Measurements from ENCODE around the gene RACK1.
A peak's percentile ranks its signal among the peaks of the same experiment; 100 is the strongest.
"Not testable (repeated sequence)": the region's sequence is repeated elsewhere in the genome, so short reads cannot be mapped to it uniquely, and the experiment has no call there.

RACK1 gene

GRCh38 chr5:181243564-181244343, at the start of gene RACK1:
Gene RACK1 (minus strand): TSS chr5:181243906. CDS start chr5:181243800, 106 bp downstream.
- DNase-seq: peak; percentile 83

- not testable (repeated sequence) for DNase-seq
Observed at GRCh38 chr5:181287331-181287730, 43.6 kb upstream of the RACK1 start.

GRCh38 chr5:181285962-181286705, 42.4 kb upstream of the RACK1 start:
- not testable (repeated sequence) for DNase-seq

- not testable (repeated sequence) for DNase-seq
Observed at GRCh38 chr5:181283841-181284755, 40.4 kb upstream of the RACK1 start.

GRCh38 chr5:181283347-181283746, 39.6 kb upstream of the RACK1 start:
- DNase-seq: no peak

GRCh38 chr5:181282874-181283273, 39.2 kb upstream of the RACK1 start:
- DNase-seq: no peak

- DNase-seq: not testable (repeated sequence)
Observed at GRCh38 chr5:181282415-181282814, 38.7 kb upstream of the RACK1 start.

GRCh38 chr5:181281984-181282316, 38.2 kb upstream of the RACK1 start:
- DNase-seq: no peak

GRCh38 chr5:181281077-181281983, 37.6 kb upstream of the RACK1 start:
- no peak for DNase-seq

- DNase-seq: no peak
Observed at GRCh38 chr5:181280251-181280762, 36.6 kb upstream of the RACK1 start.

- DNase-seq: not testable (repeated sequence)
Observed at GRCh38 chr5:181273433-181273744, 29.7 kb upstream of the RACK1 start.

GRCh38 chr5:181271081-181271480, 27.4 kb upstream of the RACK1 start:
- no peak for DNase-seq

- not testable (repeated sequence) for DNase-seq
Observed at GRCh38 chr5:181267907-181268306, 24.2 kb upstream of the RACK1 start.

- DNase-seq: not testable (repeated sequence)
Observed at GRCh38 chr5:181267291-181267904, 23.7 kb upstream of the RACK1 start.

GRCh38 chr5:181265092-181265671, 21.5 kb upstream of the RACK1 start:
- no peak for DNase-seq

- no peak for DNase-seq
Observed at GRCh38 chr5:181263633-181264032, 19.9 kb upstream of the RACK1 start.

GRCh38 chr5:181261320-181262049, 17.8 kb upstream of the RACK1 start:
- no peak for DNase-seq

GRCh38 chr5:181260720-181261319, 17.1 kb upstream of the RACK1 start, which contains the start of gene TRIM52:
Gene TRIM52 (minus strand): TSS chr5:181261143. CDS start chr5:181260813, 330 bp downstream.
- DNase-seq: peak; percentile 58

GRCh38 chr5:181259974-181260719, 16.4 kb upstream of the RACK1 start:
- no peak for DNase-seq
